Bone marrow (tissue), 2 donors: ENCODE measurements around the gene SIRT4.
"Not testable (repeated sequence)": the region's sequence is repeated elsewhere in the genome, so short reads cannot be mapped to it uniquely, and the experiment has no call there.

ENCODE experiments used
- DNase-seq, 2 donors: peaks; one replicate each; lab custom pipeline; 2025; lab: John Stamatoyannopoulos, UW

SIRT4 gene

DNA sequence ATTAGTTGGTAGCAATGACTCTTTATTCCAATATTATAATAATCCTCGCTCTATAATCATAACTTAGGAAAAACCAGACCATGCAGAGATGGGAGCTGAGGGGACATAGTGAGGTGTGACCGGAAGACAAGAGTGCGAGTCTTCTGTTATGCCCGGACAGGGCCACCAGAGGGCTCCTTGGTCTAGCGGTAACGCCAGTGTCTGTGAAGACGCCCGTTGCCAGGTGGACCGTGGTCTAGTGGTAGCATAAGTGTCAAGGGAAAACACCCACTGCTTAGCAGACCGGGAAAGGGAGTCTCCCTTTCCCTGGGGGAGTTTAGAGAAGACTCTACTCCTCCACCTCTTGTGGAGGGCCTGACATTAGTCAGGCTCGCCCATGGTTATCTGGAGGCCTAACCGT is 33.3 kb downstream of the SIRT4 start:
- DNase-seq: not testable (repeated sequence)

DNA sequence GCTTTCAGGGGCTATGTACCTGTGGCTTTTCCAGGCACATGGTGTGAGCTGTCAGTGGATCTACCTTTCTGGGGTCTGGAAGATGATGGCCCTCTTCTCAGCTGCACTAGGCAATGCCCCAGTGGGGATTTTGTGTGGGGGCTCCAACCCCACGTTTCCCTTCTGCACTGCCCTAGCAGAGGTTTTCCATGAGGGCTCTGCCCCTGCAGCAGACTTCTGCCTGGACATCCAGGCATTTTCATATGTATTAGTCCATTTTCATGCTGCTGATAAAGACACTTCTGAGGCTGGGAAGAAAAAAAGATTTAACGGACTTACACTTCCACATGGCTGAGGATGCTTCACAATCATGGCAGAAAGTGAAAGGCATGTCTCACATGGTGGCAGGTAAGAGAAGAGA is 34.3 kb downstream of the SIRT4 start:
- not testable (repeated sequence) for DNase-seq

- no peak for DNase-seq
These were observed 35.6 kb downstream of the SIRT4 start for GRCh38 chr12:120337730-120338129.

DNA sequence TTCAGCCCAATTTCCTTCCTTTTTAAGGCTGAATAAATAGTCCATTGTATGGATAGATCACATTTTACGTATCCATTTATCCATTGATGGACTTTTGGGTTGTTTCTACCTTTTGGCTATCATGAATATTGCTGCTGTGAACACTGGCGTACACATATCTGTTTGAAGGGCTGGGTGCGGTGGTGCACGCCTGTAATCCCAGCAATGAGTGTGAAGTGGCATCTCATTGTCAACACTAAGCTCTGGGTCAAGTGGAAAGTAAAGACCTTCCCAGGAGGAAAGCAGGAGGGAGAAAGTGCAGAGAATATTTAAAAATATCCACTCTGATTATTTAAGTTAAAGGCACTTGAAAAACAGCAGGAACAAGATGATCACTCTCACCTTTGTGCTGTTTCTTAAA is 37.1 kb downstream of the SIRT4 start:
- no peak for DNase-seq

DNA sequence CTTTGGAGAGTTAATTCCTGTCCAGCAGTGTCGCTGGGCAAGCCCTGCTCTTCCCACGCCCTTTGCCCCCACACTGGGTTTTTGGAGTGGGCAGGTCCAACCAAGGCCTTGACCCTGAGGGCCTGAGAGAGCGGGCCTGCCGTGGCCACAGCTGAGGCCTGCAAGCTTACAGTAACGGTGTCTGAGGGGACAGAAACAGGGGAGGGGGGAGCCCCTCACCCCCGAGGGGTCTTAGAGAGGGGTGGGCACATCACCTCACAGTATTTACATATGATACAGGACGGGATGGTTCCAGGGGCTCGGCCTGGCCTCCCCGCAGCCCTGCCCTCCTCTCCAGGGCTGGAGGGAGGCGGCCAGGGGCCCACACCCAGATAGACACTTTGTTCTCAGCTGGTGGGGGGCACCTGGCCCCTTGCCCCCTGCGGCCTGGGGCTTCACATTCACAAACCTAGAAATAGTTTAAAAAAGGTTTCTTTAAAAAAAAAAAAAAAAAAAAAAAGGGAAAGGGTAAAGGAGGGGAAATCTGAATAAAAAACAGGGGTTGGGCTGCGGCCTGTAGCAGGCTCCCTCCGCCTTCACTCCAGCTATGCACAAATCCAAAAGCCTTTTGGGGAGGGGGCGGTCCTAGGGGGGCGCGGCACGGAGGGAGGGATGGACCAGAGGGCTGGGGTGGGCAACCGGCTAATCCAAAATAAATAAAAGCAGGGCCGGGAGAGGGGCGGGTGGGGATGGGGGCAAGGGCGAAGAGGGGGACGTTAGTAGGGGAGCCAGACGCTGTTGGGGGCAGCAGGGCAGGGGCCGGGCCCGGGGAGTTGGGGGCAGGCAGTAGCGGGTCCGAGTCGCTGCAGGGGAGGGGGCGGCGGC is 40.3 kb downstream of the SIRT4 start:
- DNase-seq: no peak

DNA sequence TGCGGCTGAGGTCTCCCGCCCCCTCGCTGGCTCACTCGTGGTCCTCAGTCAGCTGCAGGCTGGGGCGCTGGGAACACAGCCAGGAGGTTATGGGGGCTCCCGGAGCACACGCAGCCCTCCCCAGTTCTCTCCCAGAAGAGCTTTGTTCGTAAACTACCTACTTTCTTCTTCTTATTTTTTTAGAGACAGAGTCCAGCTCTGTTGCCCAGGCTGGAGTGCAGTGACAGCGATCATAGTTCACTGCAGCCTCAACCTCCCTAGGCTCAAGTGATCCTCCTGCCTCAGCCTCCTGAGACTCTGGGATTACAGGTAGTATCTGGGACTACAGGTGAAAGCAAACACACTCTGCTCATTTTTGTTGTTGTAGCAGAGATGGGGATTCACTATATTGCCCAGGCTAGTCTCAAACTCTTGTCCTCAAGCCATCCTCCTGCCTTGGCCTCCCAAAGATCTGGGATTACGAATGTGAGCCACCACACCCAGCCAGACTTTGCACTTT is 41.0 kb downstream of the SIRT4 start:
- no peak for DNase-seq

DNA sequence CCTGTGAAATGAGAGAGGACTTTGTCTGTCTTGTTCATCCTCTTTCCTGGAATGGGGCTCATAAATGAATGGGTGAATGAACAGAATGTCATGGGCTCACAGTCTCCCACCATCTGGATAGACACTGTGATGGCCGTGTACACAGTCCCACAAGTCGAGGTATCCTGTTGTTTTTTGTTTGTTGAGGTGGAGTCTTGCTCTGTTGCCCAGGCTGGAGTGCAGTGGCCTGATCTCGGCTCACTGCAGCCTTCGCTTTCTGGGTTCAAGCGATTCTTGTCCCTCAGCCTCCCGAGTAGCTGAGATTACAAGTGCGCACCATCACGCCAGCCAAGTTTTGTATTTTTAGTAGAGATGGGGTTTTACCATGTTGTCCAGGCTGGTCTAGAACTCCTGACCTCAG is 41.6 kb downstream of the SIRT4 start:
- no peak for DNase-seq

- DNase-seq: no peak
These were observed 43.9 kb downstream of the SIRT4 start for GRCh38 chr12:120346031-120346430.

DNA sequence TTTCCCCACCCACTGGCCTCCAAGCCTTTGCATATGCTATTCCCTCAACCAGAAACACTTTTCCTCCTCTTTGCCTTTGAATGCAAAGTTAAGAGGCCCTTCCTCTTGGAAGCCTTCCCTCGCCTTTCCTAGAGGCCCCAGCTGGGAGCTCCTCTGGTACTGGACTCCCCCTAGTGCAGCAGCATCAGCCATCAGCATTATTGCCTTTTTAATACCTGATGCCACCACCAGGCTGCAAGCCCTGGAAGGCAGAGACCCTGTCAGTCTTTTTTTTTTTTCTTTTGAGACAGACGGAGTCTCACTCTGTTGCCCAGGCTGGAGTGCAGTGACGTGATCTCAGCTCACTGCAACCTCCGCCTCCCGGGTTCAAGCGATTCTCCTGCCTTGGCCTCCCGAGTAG is 44.6 kb downstream of the SIRT4 start:
- DNase-seq: no peak

DNA sequence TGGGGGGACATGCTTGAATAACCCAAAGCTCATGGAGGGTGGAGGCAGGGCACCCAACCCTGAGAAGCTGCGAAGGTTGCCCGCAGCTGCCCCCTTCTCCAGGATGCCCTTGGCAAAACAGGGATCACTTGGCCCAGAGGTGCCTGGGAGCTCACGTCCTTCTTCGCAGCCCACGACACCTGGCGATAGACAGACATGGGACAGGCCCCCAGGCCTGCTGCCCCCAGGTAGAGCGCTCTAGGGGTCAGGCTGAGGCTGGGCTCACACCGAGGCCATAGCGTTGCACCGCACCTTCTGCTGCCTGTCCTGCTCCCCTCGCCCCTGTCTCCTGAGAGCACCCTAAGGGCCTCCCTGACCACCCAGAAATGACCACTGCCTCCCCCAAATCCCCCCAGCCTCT is 45.6 kb downstream of the SIRT4 start:
- no peak for DNase-seq

DNA sequence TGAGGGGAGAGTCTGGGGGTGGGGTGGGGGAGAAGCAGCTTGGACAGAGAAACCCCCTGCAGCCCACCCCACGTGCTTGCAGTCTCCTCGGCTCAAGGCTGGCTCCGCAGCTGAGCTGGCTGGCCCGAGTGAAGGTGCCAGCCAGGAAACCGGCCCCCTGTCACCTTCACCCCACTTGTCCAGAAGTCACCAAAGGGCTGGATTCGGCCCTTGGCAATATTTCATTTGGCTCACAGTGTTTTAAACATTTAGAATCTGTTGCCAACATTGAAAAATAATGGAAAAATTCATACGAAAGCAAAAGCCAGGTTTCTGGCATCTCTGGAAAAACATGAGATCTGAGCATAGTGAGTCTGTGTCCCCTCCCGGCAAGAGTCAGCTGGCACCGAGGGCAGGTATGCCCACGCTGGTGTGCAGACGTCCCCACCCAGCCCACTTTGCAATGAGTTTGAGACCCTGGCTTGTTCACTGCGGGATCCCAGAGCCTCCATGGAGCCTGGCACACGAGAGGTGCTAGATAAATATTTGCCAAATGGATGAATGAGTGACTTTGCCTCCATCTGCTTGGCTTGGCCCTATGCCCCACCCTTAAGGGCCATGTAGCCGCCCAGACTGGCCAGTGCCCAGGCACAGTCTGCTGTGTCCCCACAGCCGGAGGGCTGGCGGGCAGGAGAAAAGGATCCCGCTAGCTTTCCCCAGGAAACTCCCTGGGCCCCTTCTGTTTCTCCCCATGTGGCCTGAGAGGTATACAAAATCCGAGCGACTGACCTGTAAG is 48.6 kb downstream of the SIRT4 start:
- DNase-seq: no peak

DNA sequence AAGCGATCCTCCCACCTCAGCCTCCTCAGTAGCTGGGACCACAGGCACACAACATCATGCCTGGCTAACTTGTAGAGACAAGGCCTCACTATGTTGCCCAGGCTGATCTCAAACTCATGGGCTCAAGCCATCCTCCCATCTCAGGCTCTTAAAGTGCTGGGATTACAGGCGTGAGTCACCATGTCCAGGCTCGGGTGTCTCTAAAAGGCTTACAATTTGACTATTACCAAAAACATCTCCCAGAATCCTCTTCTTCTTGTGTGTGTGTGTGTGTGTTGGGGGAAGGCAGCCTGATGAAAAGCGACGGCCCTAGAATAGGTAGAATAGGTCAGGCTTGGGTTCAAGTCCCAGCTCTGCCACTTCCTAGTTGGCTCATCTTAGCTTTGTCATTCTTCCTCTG is 50.0 kb downstream of the SIRT4 start:
- DNase-seq: no peak

DNA sequence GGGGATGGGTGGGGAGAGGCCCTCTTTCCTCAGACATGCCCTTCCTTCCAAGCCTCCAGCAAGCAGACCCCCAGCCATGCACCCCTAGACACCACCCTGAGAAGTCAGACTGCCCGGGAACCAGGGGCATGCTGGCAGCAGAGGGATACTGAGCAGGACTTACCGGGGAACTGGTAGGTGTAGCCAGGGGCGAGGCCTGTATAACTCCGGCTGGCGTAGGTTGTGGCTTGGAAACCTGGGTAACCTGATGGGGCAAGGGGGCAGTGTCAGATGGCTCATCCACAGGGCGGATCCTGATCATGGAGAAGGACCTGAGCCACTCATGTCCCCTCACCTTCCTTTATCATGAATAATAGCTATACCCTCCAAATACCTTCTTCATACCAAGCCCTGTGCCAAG is 51.0 kb downstream of the SIRT4 start:
- no peak for DNase-seq

- no peak for DNase-seq
These were observed 51.6 kb downstream of the SIRT4 start for GRCh38 chr12:120353556-120354317.

DNA sequence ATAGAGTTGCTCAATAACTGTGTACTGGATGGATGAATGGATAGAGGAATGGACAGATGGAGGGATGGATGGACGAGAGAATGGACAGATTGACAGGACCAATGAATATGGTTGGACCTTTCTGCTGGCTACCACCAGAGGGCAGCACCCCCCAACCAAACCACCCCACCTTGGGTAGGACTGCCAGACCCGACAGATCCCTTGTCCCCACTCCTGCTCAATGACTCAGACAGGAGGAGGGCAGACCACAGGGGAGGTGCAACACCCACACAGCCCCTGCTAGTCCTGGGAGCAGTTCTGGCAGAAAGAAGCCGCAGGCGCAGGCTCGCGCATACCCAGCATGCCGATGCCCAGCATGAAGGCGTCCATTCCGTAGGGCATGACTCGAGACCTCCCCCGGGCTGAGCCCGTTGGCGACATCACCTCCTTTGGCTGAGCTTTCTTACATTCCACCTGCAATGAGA is 54.5 kb downstream of the SIRT4 start:
- DNase-seq: peak; percentile 22 to 68

GRCh38 chr12:120357104-120357503 is 55.0 kb downstream of the SIRT4 start:
- no peak for DNase-seq

GRCh38 chr12:120358412-120359100 is 56.4 kb downstream of the SIRT4 start:
- DNase-seq: no peak

DNA sequence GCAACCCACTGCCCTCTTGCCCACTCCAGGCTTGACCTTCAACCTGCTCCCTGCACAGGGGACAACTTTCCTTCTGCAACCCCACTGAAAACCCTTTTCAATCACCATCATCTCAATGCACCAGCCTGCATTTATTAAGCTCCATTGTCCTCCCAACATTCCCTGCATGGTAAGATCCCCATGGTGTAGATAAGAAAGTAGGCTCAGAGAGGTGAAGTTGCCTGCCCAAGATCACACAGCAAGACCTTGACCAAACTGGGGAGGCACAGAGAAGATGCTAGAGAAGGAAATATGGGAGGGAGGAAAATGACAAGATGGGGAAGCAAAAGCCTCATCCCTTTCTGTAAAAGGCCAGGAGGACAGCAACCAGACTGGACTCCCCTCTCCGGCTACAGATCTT is 57.0 kb downstream of the SIRT4 start:
- no peak for DNase-seq

DNA sequence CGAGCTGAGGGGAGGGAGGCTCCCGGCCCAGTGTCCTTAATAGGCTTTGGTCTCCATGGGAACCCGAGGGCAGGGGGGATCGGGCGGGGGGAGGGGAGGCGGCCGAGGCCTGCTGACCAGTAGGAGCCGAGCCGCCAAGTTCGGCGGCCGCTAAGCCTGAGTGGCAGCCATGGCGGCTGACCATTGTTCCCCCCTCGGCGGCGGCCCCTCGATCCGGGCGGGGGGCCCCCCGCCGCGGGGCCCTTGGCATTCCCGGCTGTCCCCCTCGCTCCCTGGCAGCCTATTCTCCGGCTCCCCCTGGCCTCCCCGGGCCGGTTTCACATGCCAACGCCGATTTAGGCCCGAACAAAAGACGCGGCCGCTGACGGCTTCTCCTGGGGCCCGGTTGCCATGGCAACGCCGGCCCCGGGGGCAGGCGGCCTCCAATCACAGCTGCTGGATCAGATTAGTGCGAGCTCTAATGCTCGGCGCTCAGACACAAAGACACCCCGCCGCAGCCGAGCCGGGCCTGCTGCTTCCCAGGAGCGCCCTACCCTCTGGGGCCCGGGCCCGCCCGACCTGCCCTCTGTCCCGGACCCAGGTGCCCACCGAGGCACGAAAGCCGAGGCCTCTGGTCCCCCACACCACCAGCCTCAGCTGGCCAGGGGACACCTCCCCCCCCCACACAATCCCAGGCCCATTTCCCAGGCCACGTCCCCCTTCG is 59.5 kb downstream of the SIRT4 start:
- DNase-seq: no peak
